Central memory CD8-positive, alpha-beta T cell (primary cell): ENCODE data around the gene FAT2.

Experiments used
- ATAC-seq: fragments of 150-1000 bp; cut with Tn5 transposase; replicated peaks from 2 replicates; pipeline ENCODE4 v1.10.0; 2022; ENCODE audit warnings: mild to moderate bottlenecking, moderate FRiP score, moderate number of reproducible peaks; ENCODE audit not compliant: poor library complexity, severe bottlenecking; ENCODE audit errors: extremely low read depth
- DNase-seq, 2 donors: peaks; one replicate each; pipeline ENCODE4 v3.0.0; 2021; ENCODE audit warnings: low spot score in 2 of 2
- H3K27ac Mint-ChIP-seq: one replicate; pipeline ENCODE4 v1.8.0; 2022; ENCODE audit warnings: low read depth, mild to moderate bottlenecking, moderate library complexity, mixed read lengths
- H3K27me3 Mint-ChIP-seq: one replicate; pipeline ENCODE4 v1.8.0; 2022; ENCODE audit warnings: mixed read lengths
- H3K36me3 Mint-ChIP-seq: one replicate; pipeline ENCODE4 v1.8.0; 2022; ENCODE audit warnings: mild to moderate bottlenecking, moderate library complexity, mixed read lengths; ENCODE audit not compliant: insufficient read depth
- H3K4me1 Mint-ChIP-seq: one replicate; pipeline ENCODE4 v1.8.0; 2022; ENCODE audit warnings: mixed read lengths
- H3K4me3 Mint-ChIP-seq: one replicate; pipeline ENCODE4 v1.8.0; 2022; ENCODE audit warnings: mild to moderate bottlenecking, moderate library complexity, mixed read lengths
- H3K9me3 Mint-ChIP-seq: one replicate; pipeline ENCODE4 v1.8.0; 2022; ENCODE audit warnings: mixed read lengths

The FAT2 gene

GRCh38 chr5:151571270-151572173 lies 19.6 kb downstream of the FAT2 start:
- ATAC-seq, result no peak
- Mint-ChIP-seq H3K27me3 (peaks cover 54% of the 10 kb centered on the region), H3K9me3 (no peaks in the 10 kb centered on the region), H3K36me3 (peaks cover 1% of the 10 kb centered on the region), H3K4me3 (no peak overlapping the region), H3K4me1 (no peaks in the 10 kb centered on the region), H3K27ac (no peak overlapping the region)
- DNase-seq, result no peak

- no peak for DNase-seq
- Mint-ChIP-seq H3K36me3 (peaks cover 1% of the 10 kb centered on the region), H3K27ac (no peak overlapping the region), H3K9me3 (no peaks in the 10 kb centered on the region), H3K27me3 (peaks cover 60% of the 10 kb centered on the region), H3K4me3 (no peak overlapping the region), H3K4me1 (no peaks in the 10 kb centered on the region)
- ATAC-seq, result no peak
Observed at GRCh38 chr5:151570512-151571269, 20.4 kb downstream of the FAT2 start.

- DNase-seq (no peak), ATAC-seq (no peak)
- no peak overlapping the region for H3K4me3 Mint-ChIP-seq
- H3K4me1 Mint-ChIP-seq, result no peaks in the 10 kb centered on the region
- peaks cover 1% of the 10 kb centered on the region for H3K36me3 Mint-ChIP-seq
- H3K9me3 Mint-ChIP-seq, result no peaks in the 10 kb centered on the region
- H3K27ac Mint-ChIP-seq, result no peak overlapping the region
- peaks cover 53% of the 10 kb centered on the region for H3K27me3 Mint-ChIP-seq
Observed at GRCh38 chr5:151570058-151570457, 21.1 kb downstream of the FAT2 start.

GRCh38 chr5:151569132-151570046 lies 21.7 kb downstream of the FAT2 start:
- no peak overlapping the region for H3K4me3 Mint-ChIP-seq
- no peaks in the 10 kb centered on the region for H3K4me1 Mint-ChIP-seq
- DNase-seq, result no peak
- peaks cover 1% of the 10 kb centered on the region for H3K36me3 Mint-ChIP-seq
- peaks cover 46% of the 10 kb centered on the region for H3K27me3 Mint-ChIP-seq
- no peaks in the 10 kb centered on the region for H3K9me3 Mint-ChIP-seq
- no peak for ATAC-seq
- H3K27ac Mint-ChIP-seq, result no peak overlapping the region

GRCh38 chr5:151568036-151568435 lies 23.1 kb downstream of the FAT2 start:
- Mint-ChIP-seq H3K27me3 (peaks cover 39% of the 10 kb centered on the region), H3K9me3 (no peaks in the 10 kb centered on the region)
- ATAC-seq, result no peak

GRCh38 chr5:151565971-151566370 lies 25.2 kb downstream of the FAT2 start:
- peaks cover 1% of the 10 kb centered on the region for H3K36me3 Mint-ChIP-seq
- no peak overlapping the region for H3K27ac Mint-ChIP-seq
- no peak overlapping the region for H3K4me3 Mint-ChIP-seq
- peaks cover 48% of the 10 kb centered on the region for H3K27me3 Mint-ChIP-seq
- ATAC-seq (no peak), DNase-seq (no peak)
- H3K4me1 Mint-ChIP-seq, result no peaks in the 10 kb centered on the region
- no peaks in the 10 kb centered on the region for H3K9me3 Mint-ChIP-seq

More at GRCh38 chr5:151568036-151568435, 23.1 kb downstream of the FAT2 start:
- no peak for DNase-seq
- H3K27ac Mint-ChIP-seq, result no peak overlapping the region
- H3K4me1 Mint-ChIP-seq, result no peaks in the 10 kb centered on the region
- peaks cover 1% of the 10 kb centered on the region for H3K36me3 Mint-ChIP-seq
- H3K4me3 Mint-ChIP-seq, result no peak overlapping the region

GRCh38 chr5:151562019-151562707 lies 29.0 kb downstream of the FAT2 start:
- Mint-ChIP-seq H3K27ac (no peak overlapping the region), H3K9me3 (no peaks in the 10 kb centered on the region), H3K27me3 (peaks cover 24% of the 10 kb centered on the region), H3K4me3 (no peak overlapping the region), H3K36me3 (no peaks in the 10 kb centered on the region), H3K4me1 (no peaks in the 10 kb centered on the region)
- DNase-seq (no peak), ATAC-seq (no peak)

- H3K4me1 Mint-ChIP-seq, result no peaks in the 10 kb centered on the region
Observed at GRCh38 chr5:151557951-151558350, 33.2 kb downstream of the FAT2 start.

GRCh38 chr5:151557466-151557865 lies 33.7 kb downstream of the FAT2 start:
- H3K4me3 Mint-ChIP-seq, result no peak overlapping the region
- H3K4me1 Mint-ChIP-seq, result no peaks in the 10 kb centered on the region
- no peak for DNase-seq
- ATAC-seq, result no peak
- H3K36me3 Mint-ChIP-seq, result no peaks in the 10 kb centered on the region
- H3K27ac Mint-ChIP-seq, result no peak overlapping the region
- no peaks in the 10 kb centered on the region for H3K9me3 Mint-ChIP-seq
- H3K27me3 Mint-ChIP-seq, result peaks cover 7% of the 10 kb centered on the region

More at GRCh38 chr5:151557951-151558350, 33.2 kb downstream of the FAT2 start:
- Mint-ChIP-seq H3K27me3 (peaks cover 10% of the 10 kb centered on the region), H3K36me3 (no peaks in the 10 kb centered on the region), H3K9me3 (no peaks in the 10 kb centered on the region), H3K27ac (no peak overlapping the region), H3K4me3 (no peak overlapping the region)
- no peak for ATAC-seq
- DNase-seq, result no peak

- peaks cover under 1% of the 10 kb centered on the region for H3K27me3 Mint-ChIP-seq
- no peaks in the 10 kb centered on the region for H3K4me1 Mint-ChIP-seq
- ATAC-seq, result no peak
- H3K4me3 Mint-ChIP-seq, result no peak overlapping the region
- no peaks in the 10 kb centered on the region for H3K9me3 Mint-ChIP-seq
- no peaks in the 10 kb centered on the region for H3K36me3 Mint-ChIP-seq
- DNase-seq, result no peak
- H3K27ac Mint-ChIP-seq, result no peak overlapping the region
Observed at GRCh38 chr5:151556806-151557205, 34.3 kb downstream of the FAT2 start.

GRCh38 chr5:151555760-151556576 lies 35.2 kb downstream of the FAT2 start:
- Mint-ChIP-seq H3K27me3 (no peaks in the 10 kb centered on the region), H3K27ac (no peak overlapping the region), H3K9me3 (no peaks in the 10 kb centered on the region), H3K4me3 (no peak overlapping the region), H3K4me1 (no peaks in the 10 kb centered on the region), H3K36me3 (no peaks in the 10 kb centered on the region)
- ATAC-seq (no peak), DNase-seq (no peak)
